H1 (cell line): ENCODE measurements around the gene DENND2A. TPM values are rescaled to one million over a fixed set of nuclear protein-coding genes. Genes with fewer than 3 reads are reported as not detected.
A peak's percentile ranks its signal among the peaks of the same experiment; 100 is the strongest.

Experiments
- CTCF ChIA-PET: fragments of 300-600 bp; sonication (Branson Sonifier 250); formaldehyde crosslinking; loops from one replicate; lab custom pipeline; 2021; ENCODE audit not compliant: partially characterized antibody; lab: Charles Lee
- POLR2A ChIA-PET: fragments of 300-600 bp; sonication (Branson Sonifier 250); formaldehyde crosslinking; loops from one replicate; lab custom pipeline; 2021; ENCODE audit warnings: inconsistent platforms; ENCODE audit not compliant: partially characterized antibody; lab: Charles Lee
- DNase-seq, 2 experiments: peaks; one replicate each; pipeline versions ENCODE4 v3.0.0 to v3.0.0-alpha.2; 2010 to 2022; ENCODE audit warnings: low spot score in 2 of 2, low read depth in 1 of 2, mixed read lengths in 1 of 2
- FAIRE-seq: peaks from 2 replicates; lab custom pipeline; 2011; peaks lifted over from hg19 to GRCh38; lab: Jason Lieb, UNC
- H2AFZ ChIP-seq: 2 replicates; pipeline ENCODE4 v1.8.1; 2012; ENCODE audit warnings: low read length, inconsistent platforms
- H2AK5ac ChIP-seq: 2 replicates; pipeline ENCODE4 v1.6.1; 2013; ENCODE audit warnings: low read depth, low read length
- H2BK120ac ChIP-seq: replicated peaks from 2 replicates; pipeline ENCODE3; 2013; ENCODE audit warnings: low read depth, low read length, inconsistent platforms
- H2BK12ac ChIP-seq: 2 replicates; pipeline ENCODE4 v1.6.1; 2013; ENCODE audit warnings: low read depth, low read length
- H2BK15ac ChIP-seq: 2 replicates; pipeline ENCODE4 v1.6.1; 2013; ENCODE audit warnings: low read length
- H2BK20ac ChIP-seq: 2 replicates; pipeline ENCODE4 v1.6.1; 2013; ENCODE audit warnings: low read length
- H2BK5ac ChIP-seq: 2 replicates; pipeline ENCODE4 v1.6.1; 2013; ENCODE audit warnings: low read depth, low read length
- H3K14ac ChIP-seq: 2 replicates; pipeline ENCODE4 v1.6.1; 2013; ENCODE audit warnings: inconsistent platforms; ENCODE audit not compliant: insufficient read length
- H3K18ac ChIP-seq: 2 replicates; pipeline ENCODE4 v1.6.1; 2013; ENCODE audit warnings: low read length; ENCODE audit errors: extremely low read depth
- H3K23ac ChIP-seq: 2 replicates; pipeline ENCODE4 v1.6.1; 2013; ENCODE audit warnings: inconsistent platforms; ENCODE audit not compliant: insufficient read length
- H3K23me2 ChIP-seq: 2 replicates; pipeline ENCODE4 v1.6.1; 2013; ENCODE audit warnings: low read depth, low read length
- H3K27ac ChIP-seq: 2 replicates; pipeline ENCODE4 v1.6.1; 2011; ENCODE audit warnings: low read depth, low read length, inconsistent platforms
- H3K27me3 ChIP-seq, 4 experiments: replicated peaks in 1 of 4; 1 replicate in 1 of 4; 2 replicates in 3 of 4; pipeline versions ENCODE4 v1.6.1 to v1.8.1; 2011 to 2013; ENCODE audit warnings: low read length in 3 of 4, mild to moderate bottlenecking in 3 of 4, inconsistent platforms in 2 of 4, mixed read lengths in 2 of 4, moderate library complexity in 1 of 4; ENCODE audit not compliant: control insufficient read depth in 3 of 4, insufficient read depth in 3 of 4; ENCODE audit errors: extremely low read depth in 1 of 4
- H3K36me3 ChIP-seq, 4 experiments: 2 replicates each; pipeline versions ENCODE4 v1.6.1 to v1.8.1; 2011 to 2013; ENCODE audit warnings: mild to moderate bottlenecking in 4 of 4, low read length in 3 of 4, moderate library complexity in 2 of 4, control low read depth in 1 of 4, inconsistent platforms in 1 of 4; ENCODE audit not compliant: insufficient read depth in 4 of 4, control insufficient read depth in 2 of 4
- H3K4ac ChIP-seq: replicated peaks from 2 replicates; pipeline ENCODE3; 2013; ENCODE audit warnings: low read length, low read depth, mixed read lengths, inconsistent platforms; ENCODE audit not compliant: insufficient read length
- H3K4me1 ChIP-seq, 4 experiments: replicated peaks in 1 of 4; 1 replicate in 1 of 4; 2 replicates in 3 of 4; pipeline versions ENCODE4 v1.6.1 to v1.8.1; 2011 to 2013; ENCODE audit warnings: low read length in 3 of 4, inconsistent platforms in 2 of 4, mixed read lengths in 1 of 4; ENCODE audit not compliant: insufficient read depth in 4 of 4, control insufficient read depth in 3 of 4
- H3K4me2 ChIP-seq, 2 experiments: 2 replicates each; pipeline versions ENCODE4 v1.6.1 to v1.8.1; 2011 to 2013; ENCODE audit warnings: low read depth in 2 of 2, low read length in 2 of 2, control low read depth in 1 of 2, inconsistent platforms in 1 of 2, mild to moderate bottlenecking in 1 of 2; ENCODE audit not compliant: insufficient read depth in 1 of 2
- H3K4me3 ChIP-seq, 4 experiments: fragments of 200-600, 300-600 bp in 1 of 4; sonication (generic), shearing (Covaris generic), sonication (Bioruptor Twin) in 1 of 4; 2 replicates each; pipeline versions ENCODE4 v1.5.1 to v1.8.1; 2011 to 2016; ENCODE audit warnings: low read length in 4 of 4, low read depth in 3 of 4, control low read depth in 2 of 4, inconsistent platforms in 2 of 4, mild to moderate bottlenecking in 2 of 4, mixed read lengths in 1 of 4, moderate library complexity in 1 of 4; ENCODE audit not compliant: insufficient read depth in 2 of 4; ENCODE audit errors: extremely low read depth in 1 of 4
- H3K56ac ChIP-seq: replicated peaks from 2 replicates; pipeline ENCODE3; 2013; ENCODE audit warnings: low read depth, mild to moderate bottlenecking, mixed read lengths, low read length, inconsistent platforms; ENCODE audit not compliant: insufficient read length
- H3K79me1 ChIP-seq: 2 replicates; pipeline ENCODE4 v1.6.1; 2013; ENCODE audit warnings: low read depth, low read length, control low read depth
- H3K79me2 ChIP-seq, 2 experiments: 2 replicates each; pipeline versions ENCODE4 v1.6.1 to v1.8.1; 2012 to 2013; ENCODE audit warnings: low read length in 2 of 2, mild to moderate bottlenecking in 2 of 2, inconsistent platforms in 1 of 2; ENCODE audit not compliant: insufficient read depth in 2 of 2, control insufficient read depth in 1 of 2
- H3K9ac ChIP-seq, 4 experiments: replicated peaks in 1 of 4; 1 replicate in 1 of 4; 2 replicates in 3 of 4; pipeline versions ENCODE4 v1.6.1 to v1.8.1; 2011 to 2013; ENCODE audit warnings: low read depth in 3 of 4, low read length in 3 of 4, control low read depth in 2 of 4, mild to moderate bottlenecking in 2 of 4, moderate library complexity in 2 of 4, inconsistent platforms in 1 of 4; ENCODE audit errors: extremely low read depth in 1 of 4
- H3K9me3 ChIP-seq, 2 experiments: 2 replicates each; pipeline versions ENCODE4 v1.6.1 to v1.8.1; 2012 to 2013; ENCODE audit warnings: mild to moderate bottlenecking in 2 of 2, moderate library complexity in 2 of 2, control low read depth in 1 of 2, inconsistent platforms in 1 of 2, low read depth in 1 of 2, low read length in 1 of 2, mixed read lengths in 1 of 2; ENCODE audit not compliant: insufficient read depth in 2 of 2
- H4K20me1 ChIP-seq, 2 experiments: replicated peaks in 1 of 2; 2 replicates each; pipeline versions ENCODE3 to v1.8.1; 2011 to 2013; ENCODE audit warnings: inconsistent platforms in 2 of 2, low read length in 2 of 2, mild to moderate bottlenecking in 1 of 2; ENCODE audit not compliant: insufficient read depth in 2 of 2, control insufficient read depth in 1 of 2
- H4K5ac ChIP-seq: 2 replicates; pipeline ENCODE4 v1.6.1; 2013; ENCODE audit warnings: low read length, low read depth, mixed read lengths, inconsistent platforms; ENCODE audit not compliant: insufficient read length
- H4K8ac ChIP-seq: 2 replicates; pipeline ENCODE4 v1.8.0; 2013; ENCODE audit warnings: mild to moderate bottlenecking, moderate library complexity, low read length, inconsistent platforms; ENCODE audit not compliant: insufficient read depth; ENCODE audit errors: extremely low read depth
- H4K91ac ChIP-seq: replicated peaks from 2 replicates; pipeline ENCODE3; 2013; ENCODE audit warnings: low read length, mixed read lengths, inconsistent platforms; ENCODE audit not compliant: insufficient read length
- BACH1 ChIP-seq: IDR thresholded peaks from 2 replicates; pipeline ENCODE4 v1.6.1; 2012; ENCODE audit warnings: low read length, improper control_type of control experiment
- CTBP2 ChIP-seq: IDR thresholded peaks from 2 replicates; pipeline ENCODE4 v1.7.0; 2011; ENCODE audit warnings: borderline replicate concordance, mild to moderate bottlenecking, moderate library complexity, mixed read lengths, low read length; ENCODE audit not compliant: insufficient read depth, insufficient read length
- GABPA ChIP-seq: IDR thresholded peaks from 2 replicates; pipeline ENCODE4 v1.6.1; 2011; ENCODE audit warnings: mild to moderate bottlenecking, low read length, moderate library complexity, borderline replicate concordance; ENCODE audit not compliant: insufficient read depth
- JUN ChIP-seq: IDR thresholded peaks from 2 replicates; pipeline ENCODE4 v1.6.1; 2011; ENCODE audit warnings: low read depth, mild to moderate bottlenecking, improper control_type of control experiment, low read length
- MAFK ChIP-seq: IDR thresholded peaks from 2 replicates; pipeline ENCODE4 v1.6.1; 2012; ENCODE audit warnings: low read depth, mild to moderate bottlenecking, improper control_type of control experiment, low read length
- MAX ChIP-seq: IDR thresholded peaks from 2 replicates; pipeline ENCODE4 v1.6.1; 2012; ENCODE audit warnings: inconsistent platforms
- POLR2A ChIP-seq, 2 experiments: IDR thresholded peaks; 1 replicate in 1 of 2; 2 replicates in 1 of 2; pipeline ENCODE4 v1.6.1; 2011; ENCODE audit warnings: low read depth in 2 of 2, low read length in 2 of 2, mild to moderate bottlenecking in 2 of 2; ENCODE audit errors: control extremely low read depth in 1 of 2
- RXRA ChIP-seq: IDR thresholded peaks from 2 replicates; pipeline ENCODE4 v1.6.1; 2011; ENCODE audit warnings: low read depth, mild to moderate bottlenecking, low read length, moderate library complexity; ENCODE audit not compliant: insufficient read depth
- SAP30 ChIP-seq: fragments of 300-600 bp; sonication (generic); IDR thresholded peaks from 2 replicates; pipeline ENCODE4 v1.7.1; 2012; ENCODE audit warnings: low read length, moderate library complexity, mild to moderate bottlenecking, inconsistent platforms; ENCODE audit not compliant: insufficient read depth, insufficient replicate concordance
- SP4 ChIP-seq: IDR thresholded peaks from 2 replicates; pipeline ENCODE4 v1.6.1; 2012; ENCODE audit warnings: low read length, inconsistent platforms
- TAF1 ChIP-seq: IDR thresholded peaks from 2 replicates; pipeline ENCODE4 v1.6.1; 2011; ENCODE audit warnings: mild to moderate bottlenecking, low read depth, low read length
- TAF7 ChIP-seq: optimal IDR thresholded peaks from 2 replicates; pipeline ENCODE3; 2011; ENCODE audit warnings: low read depth, mild to moderate bottlenecking, inconsistent platforms, low read length, moderate library complexity, borderline replicate concordance
- WGBS, 2 experiments: shearing (Covaris generic) in 1 of 2; methylation state at CpG; one replicate each; pipeline versions ENCODE4 v1.1.6 to v1.1.7; 2013 to 2015; ENCODE audit warnings: low lambda C conversion rate in 2 of 2, mixed read lengths in 2 of 2, inconsistent platforms in 1 of 2, low coverage in 1 of 2, missing lambda C conversion rate in 1 of 2; ENCODE audit not compliant: insufficient replicate concordance in 2 of 2, insufficient coverage in 1 of 2, insufficient read length in 1 of 2; ENCODE audit errors: extremely low coverage in 1 of 2, missing lambda C conversion rate in 1 of 2; 5-methylcytosine and 5-hydroxymethylcytosine counted together
- polyA plus RNA-seq, 7 experiments: library from polyadenylated mRNA; depleted of rRNA in 3 of 7; stranded (reverse) in 5 of 7; unstranded in 2 of 7; fragments of >200 nt in 5 of 7; fragments of 200-250 nt in 2 of 7; gene quantifications; 1 replicate in 5 of 7; 2 replicates in 1 of 7; 4 replicates in 1 of 7; pipeline versions ENCODE4 v1.2.1 to v1.2.3, GENCODE V29; 2011 to 2013; ENCODE audit warnings: missing spikeins in 2 of 7, mixed read lengths in 2 of 7
- total RNA-seq: library from RNA; stranded (reverse); fragmentation: NEBNext Ultra II Directional; extraction: Animal tissue kit (Norgen Biotek cat#: 25700); gene quantifications from 2 replicates; pipeline ENCODE4 v1.2.1, GENCODE V29; 2021

DENND2A gene
- total and polyA plus RNA-seq, 2 of the 8 experiments (the other 6 are each of a cell fraction or from before 2014, with no cell fraction given) = 5.0 to 13.0 TPM

GRCh38 chr7:140673063-140673773, 32.6 kb upstream of the DENND2A start:
- peak overlapping the region; percentile 60 for H3K18ac ChIP-seq
- no peaks in the 10 kb centered on the region for H3K9me3 ChIP-seq
- H3K79me1 ChIP-seq = no peaks in the 10 kb centered on the region
- no peak overlapping the region for H2BK20ac ChIP-seq
- FAIRE-seq (no peak), DNase-seq (peak in 1 of 2 experiments; percentile 82)
- no peaks in the 10 kb centered on the region for H3K79me2 ChIP-seq
- H3K4me1 ChIP-seq = peaks cover 0 to 6% (median 2%) of the 10 kb centered on the region in 4 experiments; a peak in 5 of 7 replicates
- no peak overlapping the region for H2BK15ac ChIP-seq
- H3K9ac ChIP-seq = peak overlapping the region in 3 of 4 experiments; percentile 14 to 40 (median 34); a peak in 5 of 7 replicates
- H2BK5ac ChIP-seq = no peak overlapping the region
- WGBS, 2 experiments = 1% methylated on average over 37 of the region's 72 CpGs; no CpG with 5 or more reads in 1 of the 2 experiments
- H3K4me2 ChIP-seq = peak overlapping the region; percentile 70 to 98
- no peak overlapping the region for H2AK5ac ChIP-seq
- peak overlapping the region; percentile 73 for H3K56ac ChIP-seq
- H4K5ac ChIP-seq = peak overlapping the region; percentile 51
- no peak overlapping the region for H2BK120ac ChIP-seq
- POLR2A ChIA-PET = interaction anchor here (0.8 to 1.4 kb wide), 4 partner anchors 16 to 195 kb away, joined by 3 read pairs; partner anchors contain the start of gene NDUFB2
- no peak overlapping the region for H4K91ac ChIP-seq
- no peaks in the 10 kb centered on the region for H3K36me3 ChIP-seq
- no peak overlapping the region for H3K23ac ChIP-seq
- H3K27ac ChIP-seq = no peak overlapping the region
- H4K20me1 ChIP-seq = no peaks in the 10 kb centered on the region
- peak overlapping the region; percentile 35 to 76 (median 67) for H3K4me3 ChIP-seq
- CTCF ChIA-PET = interaction anchor here (0.6 to 4.5 kb wide), 9 partner anchors 12 to 138 kb away, joined by 3 to 38 read pairs (median 5); no protein-coding TSS in a partner anchor
- no peak overlapping the region; the same call in 1 of the 2 replicates for H2AFZ ChIP-seq
- peak overlapping the region; percentile 14; the same call in 1 of the 2 replicates for H2BK12ac ChIP-seq
- H3K14ac ChIP-seq = no peak overlapping the region
- no peak overlapping the region; the same call in 1 of the 2 replicates for H4K8ac ChIP-seq
- peaks cover 5% of the 10 kb centered on the region; the same call in 1 of the 2 replicates for H3K23me2 ChIP-seq
- H3K4ac ChIP-seq = no peak overlapping the region
- H3K27me3 ChIP-seq = peaks cover 0 to 8% (median 2%) of the 10 kb centered on the region in 4 experiments; a peak in 3 of 7 replicates
- TF ChIP-seq POLR2A (IDR thresholded peaks at IDR 0.05; ENCODE audit: control extremely low read depth in 1 of 2, low read depth in 2 of 2, low read length in 2 of 2) (no peak), TAF7 (no peak), GABPA (no peak), MAFK (no peak), SP4 (no peak), BACH1 (no peak), CTBP2 (no peak), JUN (no peak), RXRA (no peak), TAF1 (0 out of 2 replicates have a peak, but pooled peaks have one; percentile 5), MAX (peak; percentile 25; the same call in 1 of the 2 replicates), SAP30 (peak; percentile 32)
